KBM-7 (cell line): ENCODE data around the gene PDCD7.
"Not testable (repeated sequence)": the region's sequence is repeated elsewhere in the genome, so short reads cannot be mapped to it uniquely, and the experiment has no call there.

Experiments used
- DNase-seq: peaks from one replicate; pipeline ENCODE4 v3.0.0-alpha.2; 2015
- in situ Hi-C: fragments of 300-500 bp; cut with MboI; formaldehyde crosslinking; loops from 2 replicates; pipeline ENCODE4 v1.14.3; 2020; ENCODE audit warnings: low sequenced_read_pairs, low pct_unique_long_range_greater_than_20kb, mixed read lengths

PDCD7 gene

DNA sequence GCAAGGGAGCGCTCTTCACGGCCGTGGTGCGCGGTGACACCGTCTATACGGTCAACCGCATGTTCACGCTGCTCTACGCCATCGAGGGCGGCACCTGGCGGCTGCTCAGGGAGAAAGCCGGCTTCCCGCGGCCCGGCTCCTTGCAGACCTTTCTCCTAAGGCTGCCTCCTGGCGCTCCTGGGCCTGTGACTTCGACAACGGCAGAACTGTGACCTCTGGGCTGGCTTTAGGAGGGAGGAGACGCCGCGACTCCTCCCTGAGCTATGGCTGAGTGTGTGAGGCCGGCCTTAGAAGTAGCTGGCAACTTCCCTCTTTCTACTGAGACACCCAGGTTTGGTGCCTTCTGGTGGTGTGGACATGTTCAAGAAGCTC lies 55.6 kb downstream of the PDCD7 start:
- peak; percentile 41 for DNase-seq
- in situ Hi-C loops = no loop called here

DNA sequence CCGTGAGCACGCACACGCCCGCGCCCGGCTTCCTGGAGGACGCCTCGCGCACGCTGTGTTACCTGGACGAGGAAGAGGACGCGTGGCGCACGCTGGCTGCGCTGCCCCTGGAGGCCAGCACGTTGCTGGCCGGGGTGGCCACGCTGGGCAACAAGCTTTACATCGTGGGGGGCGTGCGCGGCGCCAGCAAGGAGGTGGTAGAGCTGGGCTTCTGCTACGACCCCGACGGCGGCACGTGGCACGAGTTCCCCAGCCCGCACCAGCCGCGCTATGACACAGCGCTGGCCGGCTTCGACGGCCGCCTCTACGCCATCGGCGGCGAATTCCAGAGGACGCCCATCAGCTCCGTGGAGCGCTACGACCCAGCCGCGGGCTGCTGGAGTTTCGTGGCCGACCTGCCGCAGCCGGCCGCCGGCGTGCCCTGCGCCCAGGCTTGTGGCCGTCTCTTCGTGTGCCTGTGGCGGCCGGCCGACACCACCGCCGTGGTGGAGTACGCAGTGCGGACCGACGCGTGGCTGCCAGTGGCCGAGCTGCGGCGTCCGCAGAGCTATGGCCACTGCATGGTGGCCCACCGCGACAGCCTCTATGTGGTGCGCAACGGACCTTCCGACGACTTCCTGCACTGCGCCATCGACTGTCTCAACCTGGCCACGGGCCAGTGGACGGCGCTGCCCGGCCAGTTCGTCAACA lies 56.2 kb downstream of the PDCD7 start:
- in situ Hi-C loops = no loop called here

DNA sequence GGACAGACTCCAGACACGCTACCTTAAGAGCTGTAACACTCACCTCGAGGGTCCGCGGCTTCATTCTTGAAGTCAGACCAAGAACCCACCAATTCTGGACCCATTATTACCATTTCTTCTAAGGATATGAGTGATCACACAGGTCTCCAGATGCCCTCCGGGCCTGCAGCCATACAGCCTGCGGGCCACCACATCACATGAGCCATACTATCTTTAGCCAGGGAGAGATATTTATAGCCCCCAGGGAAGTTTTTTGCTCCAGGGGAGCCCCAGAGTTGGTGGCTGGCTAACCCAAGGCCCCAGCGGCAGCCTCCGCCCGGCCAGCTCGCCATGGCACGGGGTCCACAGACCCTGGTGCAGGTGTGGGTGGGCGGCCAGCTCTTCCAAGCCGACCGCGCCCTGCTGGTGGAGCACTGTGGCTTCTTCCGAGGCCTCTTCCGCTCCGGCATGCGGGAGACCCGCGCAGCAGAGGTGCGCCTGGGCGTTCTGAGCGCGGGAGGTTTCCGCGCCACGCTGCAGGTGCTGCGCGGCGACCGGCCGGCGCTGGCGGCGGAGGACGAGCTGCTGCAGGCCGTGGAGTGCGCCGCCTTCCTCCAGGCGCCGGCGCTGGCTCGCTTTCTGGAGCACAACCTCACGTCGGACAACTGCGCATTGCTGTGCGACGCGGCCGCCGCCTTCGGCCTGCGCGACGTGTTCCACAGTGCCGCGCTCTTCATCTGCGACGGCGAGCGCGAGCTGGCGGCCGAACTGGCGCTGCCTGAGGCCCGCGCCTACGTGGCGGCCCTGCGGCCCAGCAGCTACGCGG lies 56.9 kb downstream of the PDCD7 start, which contains the start of gene KBTBD13:
Gene KBTBD13, plus strand, starts transcription at position 261 of the 805 bp plus-strand sequence. Its CDS starts 70 bp downstream, at position 331.
- in situ Hi-C loops = no loop called here
- no peak for DNase-seq

More for the DNA sequence above, 56.2 kb downstream of the PDCD7 start:
- DNase-seq = no peak

DNA sequence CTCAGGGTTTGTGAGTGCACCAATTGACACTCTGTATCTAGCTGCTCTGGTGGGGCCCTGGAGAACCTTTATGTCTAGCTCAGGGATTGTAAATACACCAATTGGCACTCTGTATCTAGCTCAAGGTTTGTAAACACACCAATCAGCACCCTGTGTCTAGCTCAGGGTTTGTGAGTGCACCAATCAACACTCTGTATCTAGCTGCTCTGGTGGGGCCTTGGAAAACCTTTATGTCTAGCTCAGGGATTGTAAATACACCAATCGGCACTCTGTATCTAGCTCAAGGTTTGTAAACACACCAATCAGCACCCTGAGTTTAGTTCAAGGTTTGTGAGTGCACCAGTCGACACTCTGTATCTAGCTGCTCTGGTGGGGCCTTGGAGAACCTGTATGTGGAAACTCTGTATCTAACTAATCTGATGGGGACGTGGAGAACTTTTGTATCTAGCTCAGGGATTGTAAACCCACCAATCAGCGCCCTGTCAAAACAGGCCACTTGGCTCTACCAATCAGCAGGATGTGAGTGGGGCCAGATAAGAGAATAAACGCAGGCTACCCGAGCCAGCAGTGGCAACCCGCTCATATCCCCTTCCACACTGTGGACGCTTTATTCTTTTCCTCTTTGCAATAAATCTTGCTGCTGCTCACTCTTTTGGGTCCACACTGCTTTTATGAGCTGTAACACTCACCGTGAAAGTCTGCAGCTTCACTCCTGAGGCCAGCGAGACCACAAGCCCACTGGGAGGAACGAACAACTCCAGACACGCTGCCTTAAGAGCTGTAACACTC lies 57.8 kb downstream of the PDCD7 start:
- in situ Hi-C loops, DNase-seq: not testable (repeated sequence)

DNA sequence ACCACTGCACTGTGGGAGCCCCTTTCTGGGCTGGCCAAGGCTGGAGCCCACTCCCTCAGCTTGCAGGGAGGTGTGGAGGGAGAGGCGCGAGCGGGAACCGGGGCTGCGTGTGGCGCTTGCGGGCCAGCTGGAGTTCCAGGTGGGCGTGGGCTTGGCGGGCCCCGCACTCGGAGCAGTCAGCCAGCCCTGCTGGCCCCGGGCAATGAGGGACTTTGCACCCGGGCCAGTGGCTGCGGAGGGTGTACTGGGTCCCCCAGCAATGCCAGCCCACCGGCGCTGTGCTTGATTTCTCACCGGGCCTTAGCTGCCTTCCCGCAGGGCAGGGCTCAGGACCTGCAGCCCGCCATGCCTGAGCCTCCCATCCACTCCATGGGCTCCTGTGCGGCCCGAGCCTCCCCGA lies 58.7 kb downstream of the PDCD7 start:
- in situ Hi-C loops, DNase-seq: not testable (repeated sequence)

DNA sequence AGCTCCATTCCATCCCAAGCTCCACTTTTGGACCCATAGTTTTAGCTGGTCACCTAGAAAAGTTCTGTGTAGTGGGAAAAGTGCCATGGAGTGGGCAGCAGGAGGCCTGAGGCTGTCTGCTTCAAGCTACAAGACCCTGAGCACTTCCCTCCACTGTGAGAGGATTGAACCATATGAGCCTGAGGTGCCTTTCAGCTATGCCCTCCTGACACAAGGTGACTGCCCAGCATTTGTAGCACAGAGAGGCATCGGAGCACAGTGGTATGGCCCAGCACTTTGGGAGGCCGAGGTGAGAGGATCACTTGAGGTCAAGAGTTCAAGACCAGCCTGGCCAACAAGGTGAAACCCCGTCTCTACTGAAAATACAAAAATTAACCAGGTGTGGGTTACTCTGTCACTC lies 61.0 kb downstream of the PDCD7 start:
- no peak for DNase-seq
- in situ Hi-C loops = no loop called here

DNA sequence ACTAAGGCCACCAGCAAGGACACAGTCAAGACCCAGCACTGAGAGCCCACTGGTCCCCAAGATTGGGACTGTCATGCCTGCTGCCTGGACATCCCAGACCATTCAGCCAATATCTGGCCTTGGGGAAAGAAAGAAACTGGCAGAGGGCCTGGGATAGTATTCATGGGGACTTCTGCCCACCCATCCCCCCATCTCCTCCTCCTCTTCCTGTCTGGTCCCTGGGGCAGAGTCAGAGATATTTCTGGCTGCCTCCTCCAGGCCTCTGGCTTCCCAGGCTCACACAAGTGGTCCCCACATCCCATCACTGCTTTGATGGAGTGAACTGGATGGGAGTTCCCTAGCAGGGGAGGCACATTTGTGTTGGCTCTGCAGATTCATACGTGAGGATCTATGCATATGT lies 61.6 kb downstream of the PDCD7 start:
- DNase-seq = peak; percentile 32
- in situ Hi-C loops = no loop called here

DNA sequence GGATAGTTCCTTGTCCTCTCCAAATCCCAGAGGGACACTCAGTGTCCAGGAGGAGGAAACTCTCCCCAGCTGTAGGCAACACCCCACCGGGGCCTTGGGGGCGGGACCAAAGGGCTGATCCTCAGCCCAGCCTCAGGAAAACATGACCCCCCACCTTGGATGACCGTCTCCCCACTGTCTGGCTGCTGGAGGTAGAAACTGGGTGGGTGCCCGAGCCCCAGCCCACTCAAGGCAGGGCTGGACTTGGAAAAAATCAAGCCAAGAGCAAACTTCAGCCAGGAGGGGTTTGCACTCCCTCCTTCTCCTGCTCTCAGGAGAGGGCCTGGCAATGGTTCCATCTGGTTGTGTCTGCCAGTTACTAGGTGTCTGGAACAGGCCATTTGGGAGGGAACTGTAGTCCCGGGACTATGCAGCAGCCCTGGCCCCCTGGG lies 62.2 kb downstream of the PDCD7 start:
- no peak for DNase-seq
- in situ Hi-C loops = no loop called here

DNA sequence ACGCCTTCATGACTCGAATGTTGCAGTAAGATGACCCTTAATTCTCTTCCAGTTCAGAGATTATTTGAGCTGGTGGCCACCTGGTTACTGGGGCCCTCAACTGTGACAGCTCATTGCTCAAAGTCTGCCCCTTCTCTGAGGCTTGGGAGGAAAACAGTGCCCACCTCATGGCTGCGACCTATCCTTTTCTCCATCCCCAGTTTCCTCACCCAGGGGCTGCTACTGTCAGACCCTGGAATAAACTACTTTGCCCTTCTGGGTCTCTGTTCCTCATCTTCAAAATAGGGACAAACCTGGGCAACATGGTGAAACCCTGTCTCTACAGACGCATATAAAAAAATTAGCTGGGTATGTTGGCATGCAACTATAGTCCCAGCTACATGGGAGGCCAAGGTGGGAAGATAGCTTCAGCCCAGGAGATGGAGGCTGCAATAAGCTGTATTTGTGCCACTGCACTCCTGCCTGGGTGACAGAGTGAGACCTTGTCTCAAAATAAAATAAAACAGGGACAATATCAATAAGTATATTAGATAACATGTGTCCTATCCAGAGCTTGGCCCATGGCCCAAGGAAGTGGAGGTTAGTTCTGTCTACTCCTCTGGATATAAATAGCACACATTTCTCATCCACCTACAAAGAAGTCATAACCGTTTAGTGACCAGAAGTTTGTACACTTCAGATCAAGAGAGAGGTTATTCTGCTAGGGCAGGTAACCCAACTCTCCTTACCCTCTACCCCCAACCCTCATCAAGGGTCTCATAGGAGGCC lies 63.6 kb downstream of the PDCD7 start:
- DNase-seq = no peak
- in situ Hi-C loops = no loop called here

DNA sequence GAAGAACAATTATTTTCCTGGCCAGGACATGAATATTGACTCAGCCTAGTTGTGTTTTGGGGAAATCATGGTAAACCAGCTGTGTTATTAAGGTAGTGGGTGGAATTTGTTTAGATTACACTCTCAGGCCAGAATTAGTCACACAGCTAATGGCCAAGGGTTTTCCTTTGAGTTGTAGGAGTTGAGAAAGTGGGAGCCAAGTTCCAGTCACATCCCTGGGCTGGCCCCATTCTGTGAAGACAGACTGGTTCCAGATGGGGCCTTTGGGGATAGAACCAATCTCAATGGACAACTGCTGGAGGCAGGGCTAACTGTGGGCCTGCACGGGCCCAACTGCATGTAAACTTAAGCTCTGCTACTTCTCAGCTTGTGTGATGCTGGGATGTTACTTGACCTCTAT lies 64.4 kb downstream of the PDCD7 start:
- no peak for DNase-seq
- in situ Hi-C loops = no loop called here

DNA sequence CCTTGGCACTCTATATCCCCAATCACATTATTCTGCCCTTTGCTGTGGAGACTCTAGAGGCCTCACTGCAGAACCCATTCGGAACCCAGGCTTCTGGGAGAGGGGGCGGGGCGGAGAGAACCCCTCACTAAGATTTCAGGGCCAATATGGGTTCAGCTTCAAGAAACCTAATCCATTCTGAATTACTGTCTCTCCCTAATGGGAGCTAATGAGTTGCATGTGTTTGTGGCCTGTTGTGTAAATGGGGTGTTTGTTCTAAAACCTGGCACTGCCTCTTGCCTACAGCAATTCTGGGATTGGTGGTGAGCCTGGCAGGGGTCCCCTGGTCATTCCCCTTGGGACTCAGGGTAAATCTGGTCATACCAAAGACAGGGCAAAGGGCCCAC lies 65.2 kb downstream of the PDCD7 start:
- no peak for DNase-seq

DNA sequence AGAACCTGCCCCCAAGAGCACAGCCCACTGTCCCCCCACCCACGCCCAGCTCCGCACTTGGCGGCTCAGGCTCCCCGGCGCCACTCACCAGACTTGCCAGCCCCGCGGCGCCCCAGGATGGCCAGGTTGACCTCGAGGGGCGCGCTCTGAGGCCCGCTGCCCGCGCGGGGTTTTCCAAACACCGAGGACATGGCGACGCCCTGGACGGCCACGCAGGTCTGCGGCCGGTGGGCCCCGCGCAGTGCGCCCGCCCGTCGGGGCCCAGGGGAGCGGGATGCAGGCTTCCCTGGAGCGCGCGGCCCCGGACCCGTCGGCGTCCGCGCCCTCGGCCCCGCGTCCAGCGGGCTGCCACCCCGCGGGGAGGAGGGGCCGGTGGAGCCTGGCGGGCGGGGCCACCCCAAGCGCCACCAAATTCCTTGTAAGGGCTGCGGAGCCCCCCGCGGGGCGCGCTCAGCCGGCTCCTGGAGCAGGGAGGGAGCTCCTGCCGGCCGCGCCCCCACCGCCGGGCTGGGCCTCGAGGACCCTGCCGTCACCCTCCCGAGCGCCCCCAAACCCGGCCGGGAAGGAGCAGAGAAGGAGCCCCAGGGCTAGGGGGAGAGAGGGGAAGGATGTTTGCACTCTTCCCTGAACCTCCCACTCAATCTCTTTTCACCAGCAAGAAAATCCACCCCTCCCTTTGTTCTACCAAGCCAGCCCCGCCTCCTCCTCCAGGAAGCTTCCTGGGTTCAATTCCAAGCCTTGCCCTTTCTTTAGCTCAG lies 65.8 kb downstream of the PDCD7 start, which contains the start of gene RASL12:
Gene RASL12, minus strand, starts transcription at position 347 of the 758 bp plus-strand sequence. Its CDS starts 156 bp downstream, at position 191.
- no peak for DNase-seq
- in situ Hi-C loops = no loop called here

More for the DNA sequence above, 65.2 kb downstream of the PDCD7 start:
- in situ Hi-C loops = no loop called here
